Urinary bladder (tissue), 4 donors: ENCODE measurements around the gene SCYL1. TPM values are rescaled to one million over a fixed set of nuclear protein-coding genes. Genes with fewer than 3 reads are reported as not detected.

Experiments used
- DNase-seq: peaks from one replicate; pipeline ENCODE4 v3.0.0-alpha.2; 2015; ENCODE audit errors: extremely low spot score
- H3K27ac ChIP-seq: one replicate; pipeline ENCODE4 v1.5.1; 2013; ENCODE audit warnings: low read depth, mild to moderate bottlenecking, moderate library complexity
- H3K36me3 ChIP-seq: one replicate; pipeline ENCODE4 v1.6.1; 2013; ENCODE audit warnings: mild to moderate bottlenecking, moderate library complexity; ENCODE audit not compliant: insufficient read depth
- H3K4me1 ChIP-seq: one replicate; pipeline ENCODE4 v1.6.1; 2013; ENCODE audit warnings: mild to moderate bottlenecking, moderate library complexity; ENCODE audit not compliant: insufficient read depth
- H3K4me3 ChIP-seq: one replicate; pipeline ENCODE4 v1.5.1; 2013; ENCODE audit warnings: low read depth, low read length
- WGBS: extraction: QIAGEN DNeasy Blood & Tissue Kit; methylation state at CpG from one replicate; pipeline ENCODE4 v1.1.7; 2013; 5-methylcytosine and 5-hydroxymethylcytosine counted together
- polyA plus RNA-seq: library from polyadenylated mRNA; stranded (reverse); fragments of 200-250 nt; gene quantifications from one replicate; pipeline ENCODE4 v1.2.3, GENCODE V29; 2013
- total RNA-seq: library from RNA; depleted of rRNA; stranded (reverse); fragments of >200 nt; gene quantifications from one replicate; pipeline ENCODE4 v1.2.3, GENCODE V29; 2014
- donor health status: healthy with polysubstance abuse.
- donor health status: healthy.

Gene SCYL1
- total and polyA plus RNA-seq, 2 donors: 43.4 to 82.0 TPM

DNA sequence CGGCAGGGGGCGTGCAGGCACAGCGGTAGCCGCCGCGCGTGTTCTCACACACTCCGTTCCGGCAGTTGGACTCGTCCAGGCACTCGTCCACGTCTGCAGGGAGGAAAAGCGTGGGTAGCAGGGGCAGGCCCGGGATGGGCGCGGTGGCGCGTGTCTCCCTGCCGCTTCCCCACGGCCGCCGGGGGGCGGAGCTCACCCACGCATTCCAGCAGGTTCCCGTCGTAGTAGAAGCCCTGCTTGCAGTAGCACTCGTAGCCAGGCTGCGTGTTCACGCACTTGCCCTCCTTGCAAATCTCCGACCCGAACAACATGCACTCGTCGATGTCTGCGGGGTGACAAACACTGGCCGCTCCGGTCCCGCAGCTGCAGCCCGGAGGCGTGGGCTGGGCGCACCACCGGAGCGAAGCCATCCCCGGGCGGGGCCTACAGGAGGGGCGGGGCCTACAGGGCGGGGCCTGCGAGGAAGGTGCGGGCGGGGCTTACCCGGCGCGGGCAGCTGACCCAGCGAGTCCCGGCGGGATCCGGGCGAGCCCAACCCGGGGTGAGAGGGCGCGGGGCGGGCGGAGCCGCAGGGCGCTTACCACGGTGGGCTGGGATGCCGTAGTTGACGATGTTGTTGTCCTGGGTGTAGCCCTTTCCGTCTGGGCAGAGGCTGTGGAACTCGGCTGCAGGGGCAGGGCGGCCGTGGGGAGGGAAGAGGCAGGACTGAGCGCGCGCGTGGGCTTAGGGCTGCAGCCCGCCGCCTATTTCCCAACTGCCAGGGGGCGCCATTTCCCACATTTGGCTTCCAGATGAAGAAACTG lies 15.6 kb downstream of the SCYL1 start:
- under 1% methylated on average over 78 of the region's 78 CpGs for WGBS
- no peak for DNase-seq
- Histone ChIP-seq H3K36me3 (no peaks in the 10 kb centered on the region), H3K27ac (peak overlapping the region; percentile 97), H3K4me3 (peak overlapping the region; percentile 36), H3K4me1 (no peaks in the 10 kb centered on the region)

GRCh38 chr11:65541093-65541982 lies 16.5 kb downstream of the SCYL1 start:
- Histone ChIP-seq H3K4me3 (peak overlapping the region; percentile 36), H3K36me3 (no peaks in the 10 kb centered on the region), H3K27ac (peak overlapping the region; percentile 97), H3K4me1 (no peaks in the 10 kb centered on the region)
- DNase-seq: no peak
- 34% methylated on average over 18 of the region's 18 CpGs for WGBS

- Histone ChIP-seq H3K36me3 (no peaks in the 10 kb centered on the region), H3K4me3 (no peak overlapping the region), H3K4me1 (no peaks in the 10 kb centered on the region), H3K27ac (no peak overlapping the region)
- 94% methylated on average over 3 of the region's 3 CpGs for WGBS
- no peak for DNase-seq
Observed at GRCh38 chr11:65542738-65543390, 18.0 kb downstream of the SCYL1 start.

DNA sequence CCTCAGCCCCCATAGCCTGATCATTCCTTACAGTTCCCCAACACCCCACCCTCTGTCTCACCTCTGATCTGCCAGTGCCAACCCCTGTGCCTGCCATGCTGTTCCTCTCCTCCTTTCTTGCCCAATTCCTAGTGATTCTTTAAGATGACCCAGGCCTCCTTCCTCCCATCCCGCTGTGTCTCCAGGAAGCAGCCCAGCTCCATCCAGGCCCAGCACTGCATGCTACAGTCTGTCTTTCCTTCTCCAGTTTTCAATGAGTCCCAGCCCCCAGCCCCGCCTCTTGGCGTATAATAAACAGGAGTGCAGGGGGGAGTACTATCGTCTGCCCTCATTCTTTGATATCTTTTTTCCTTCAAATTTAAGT lies 21.0 kb downstream of the SCYL1 start:
- WGBS: 76% methylated on average over 4 of the region's 4 CpGs
- Histone ChIP-seq H3K4me1 (no peaks in the 10 kb centered on the region), H3K36me3 (no peaks in the 10 kb centered on the region), H3K27ac (no peak overlapping the region), H3K4me3 (no peak overlapping the region)
- no peak for DNase-seq

DNA sequence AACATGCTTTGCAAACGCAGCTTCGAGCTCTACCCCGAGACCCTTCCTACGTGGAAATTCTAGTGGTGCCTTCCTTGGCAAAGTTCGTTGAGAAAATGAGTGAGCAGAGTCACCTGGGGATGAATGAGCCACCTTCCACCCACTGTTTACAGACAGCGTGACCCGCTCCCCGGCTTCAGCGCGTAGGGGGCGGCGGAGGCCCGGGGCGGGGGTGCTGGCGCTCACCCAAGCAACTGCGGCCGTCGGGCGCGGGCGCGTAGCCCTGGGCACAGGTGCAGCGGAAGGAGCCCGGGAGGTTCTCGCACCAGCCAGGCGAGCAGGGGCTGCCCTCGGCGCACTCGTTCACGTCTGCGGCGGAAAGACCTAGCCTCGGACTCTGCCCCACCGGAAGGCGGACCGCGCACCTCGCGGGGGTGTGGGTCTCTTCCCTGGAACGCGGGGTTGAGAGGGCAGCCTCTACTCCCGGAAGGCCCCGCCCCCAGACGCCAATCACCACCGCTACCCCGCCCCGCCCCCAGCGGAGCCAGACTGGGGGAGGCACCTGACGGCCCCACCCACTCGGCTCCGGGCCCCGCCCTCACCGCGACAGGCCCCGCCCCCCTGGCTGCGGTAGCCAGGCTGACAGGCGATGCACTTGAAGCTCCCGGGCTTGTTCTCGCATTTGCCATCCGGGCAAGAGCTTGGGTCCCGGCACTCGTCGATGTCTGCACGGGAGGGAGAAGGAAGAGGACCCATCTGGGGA lies 21.5 kb downstream of the SCYL1 start:
- Histone ChIP-seq H3K36me3 (no peaks in the 10 kb centered on the region), H3K4me1 (no peaks in the 10 kb centered on the region), H3K4me3 (peak overlapping the region; percentile 5), H3K27ac (peak overlapping the region; percentile 70)
- DNase-seq: no peak
- 44% methylated on average over 64 of the region's 64 CpGs for WGBS

GRCh38 chr11:65547446-65548125 lies 22.7 kb downstream of the SCYL1 start:
- WGBS: 78% methylated on average over 52 of the region's 52 CpGs
- DNase-seq: no peak
- no peak overlapping the region for H3K4me3 ChIP-seq
- no peak overlapping the region for H3K27ac ChIP-seq
- H3K4me1 ChIP-seq: no peaks in the 10 kb centered on the region
- H3K36me3 ChIP-seq: no peaks in the 10 kb centered on the region

GRCh38 chr11:65548395-65548794 lies 23.5 kb downstream of the SCYL1 start:
- 94% methylated on average over 3 of the region's 3 CpGs for WGBS
- no peak overlapping the region for H3K27ac ChIP-seq
- H3K4me3 ChIP-seq: no peak overlapping the region
- H3K36me3 ChIP-seq: no peaks in the 10 kb centered on the region
- DNase-seq: no peak
- no peaks in the 10 kb centered on the region for H3K4me1 ChIP-seq

GRCh38 chr11:65549096-65549495 lies 24.2 kb downstream of the SCYL1 start:
- 96% methylated on average over 3 of the region's 3 CpGs for WGBS
- Histone ChIP-seq H3K4me3 (no peak overlapping the region), H3K4me1 (no peaks in the 10 kb centered on the region), H3K36me3 (no peaks in the 10 kb centered on the region), H3K27ac (no peak overlapping the region)
- DNase-seq: no peak

GRCh38 chr11:65551572-65552387 lies 26.9 kb downstream of the SCYL1 start:
- 64% methylated on average over 17 of the region's 17 CpGs for WGBS
- no peak overlapping the region for H3K27ac ChIP-seq
- H3K4me1 ChIP-seq: peaks cover 2% of the 10 kb centered on the region
- no peak overlapping the region for H3K4me3 ChIP-seq
- no peak for DNase-seq
- no peaks in the 10 kb centered on the region for H3K36me3 ChIP-seq

- WGBS: 84% methylated on average over 9 of the region's 9 CpGs
- no peaks in the 10 kb centered on the region for H3K36me3 ChIP-seq
- no peak overlapping the region for H3K4me3 ChIP-seq
- no peak overlapping the region for H3K27ac ChIP-seq
- DNase-seq: no peak
- peaks cover 2% of the 10 kb centered on the region for H3K4me1 ChIP-seq
Observed at GRCh38 chr11:65552388-65552951, 27.6 kb downstream of the SCYL1 start.

GRCh38 chr11:65553301-65554001 lies 28.6 kb downstream of the SCYL1 start:
- WGBS: 65% methylated on average over 37 of the region's 37 CpGs
- H3K4me1 ChIP-seq: peaks cover 2% of the 10 kb centered on the region
- H3K36me3 ChIP-seq: no peaks in the 10 kb centered on the region
- DNase-seq: no peak
- H3K27ac ChIP-seq: no peak overlapping the region
- no peak overlapping the region for H3K4me3 ChIP-seq
